HG03025 (cell line): ENCODE results near the gene ATP5PD.
"Not testable (repeated sequence)": the region's sequence is repeated elsewhere in the genome, so short reads cannot be mapped to it uniquely, and the experiment has no call there.

Experiments used
- ATAC-seq: cut with Tn5 transposase; IDR thresholded peaks from one replicate; pipeline ENCODE4 v1.9.1; 2021; ENCODE audit warnings: mild to moderate bottlenecking, moderate library complexity; ENCODE audit not compliant: unreplicated experiment, low FRiP score

Gene ATP5PD

GRCh38 chr17:75077496-75078283 lies 30.9 kb upstream of the ATP5PD start:
- no peak for ATAC-seq

- ATAC-seq: no peak
These were observed 30.3 kb upstream of the ATP5PD start for GRCh38 chr17:75077072-75077495.

GRCh38 chr17:75075597-75076336 lies 29.0 kb upstream of the ATP5PD start:
- no peak for ATAC-seq

- no peak for ATAC-seq
These were observed 27.8 kb upstream of the ATP5PD start for GRCh38 chr17:75074532-75074931.

GRCh38 chr17:75073618-75074047 lies 26.9 kb upstream of the ATP5PD start:
- ATAC-seq: no peak

DNA sequence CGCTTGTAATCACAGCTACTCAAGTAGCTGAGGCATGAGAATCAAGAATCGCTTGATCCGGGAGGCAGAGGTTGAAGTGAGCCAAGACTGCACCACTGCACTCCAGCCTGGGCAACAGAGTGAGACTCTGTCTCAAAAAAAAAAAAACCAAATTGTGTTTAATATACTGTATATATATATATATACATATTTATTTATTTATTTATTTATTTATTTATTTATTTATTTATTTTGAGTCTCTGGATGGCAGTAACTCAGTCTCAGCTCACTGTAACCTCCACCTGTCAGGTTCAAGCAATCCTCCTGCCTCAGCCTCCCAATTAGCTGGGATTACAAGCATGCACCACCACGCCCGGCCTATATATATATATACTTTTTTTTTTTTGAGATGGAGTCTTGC lies 26.1 kb upstream of the ATP5PD start:
- ATAC-seq: not testable (repeated sequence)

DNA sequence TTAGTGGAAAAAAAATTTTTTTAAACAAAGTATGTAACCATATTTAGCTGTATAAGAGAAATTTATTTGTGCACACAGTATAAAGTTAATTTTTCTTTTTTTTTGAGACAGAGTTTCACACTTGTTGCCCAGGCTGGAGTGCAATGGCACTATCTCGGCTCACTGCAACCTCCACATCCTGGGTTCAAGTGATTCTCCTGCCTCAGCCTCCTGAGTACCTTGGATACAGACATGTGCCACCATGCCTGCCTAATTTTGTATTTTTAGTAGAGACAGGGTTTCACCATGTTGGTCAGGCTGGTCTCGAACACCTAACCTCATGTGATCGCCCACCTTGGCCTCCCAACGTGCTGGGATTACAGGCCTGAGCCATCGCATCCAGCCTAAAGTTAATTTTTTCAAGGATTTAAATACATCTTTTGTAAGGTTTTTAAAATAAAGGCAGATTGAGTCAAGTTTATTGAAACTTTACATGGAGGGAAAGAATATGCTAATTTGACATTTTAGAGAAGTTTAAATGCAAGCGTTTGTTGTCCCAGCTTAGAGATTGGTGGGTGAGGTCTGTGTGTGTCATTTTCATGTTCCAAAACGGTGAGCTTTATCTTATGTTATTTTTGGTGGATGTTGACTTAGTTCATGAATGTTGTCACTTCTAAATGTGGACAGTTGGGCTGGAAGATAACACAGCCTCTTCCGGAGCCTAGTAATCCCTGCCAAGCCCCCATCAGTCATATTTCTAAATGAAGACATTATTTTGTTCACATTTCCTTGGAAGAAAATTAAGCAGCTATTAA lies 24.9 kb upstream of the ATP5PD start:
- ATAC-seq: not testable (repeated sequence)

DNA sequence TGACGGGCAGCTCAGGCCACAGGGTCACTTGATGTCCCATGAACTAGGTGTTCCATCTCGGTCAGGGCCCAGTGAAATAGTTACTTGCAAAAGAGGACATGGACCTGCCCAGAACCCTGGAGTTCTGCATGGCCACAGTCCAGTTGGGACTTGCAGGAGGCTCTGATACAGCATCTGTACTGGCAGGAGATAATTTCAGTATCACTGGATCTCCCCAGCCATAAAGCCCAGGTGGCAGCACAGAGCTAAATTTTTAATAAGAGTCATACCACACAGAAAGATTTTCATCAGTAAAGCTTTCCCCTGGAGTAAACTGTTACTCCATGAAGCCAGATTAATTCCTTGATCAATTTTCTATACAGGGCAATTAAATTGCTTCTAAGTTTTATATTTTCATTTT lies 23.0 kb upstream of the ATP5PD start:
- no peak for ATAC-seq

DNA sequence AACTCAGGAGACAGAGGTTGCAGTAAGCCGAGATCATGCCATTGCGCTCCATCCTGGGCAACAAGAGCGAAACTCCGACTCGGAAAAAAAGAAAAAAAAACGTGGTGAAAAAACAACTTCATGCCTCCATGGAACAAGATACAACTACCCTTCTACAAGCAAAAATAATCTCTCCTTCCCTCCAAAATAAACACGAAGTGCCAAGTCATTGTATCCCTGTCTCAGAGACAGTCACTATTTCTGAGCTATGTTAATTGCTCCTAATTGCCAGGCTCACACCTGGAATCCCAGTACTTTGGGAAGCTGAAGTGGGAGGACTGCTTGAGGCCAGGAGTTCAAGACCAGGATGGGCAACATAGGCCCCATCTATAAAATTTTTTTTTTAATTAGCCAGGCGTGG lies 22.0 kb upstream of the ATP5PD start:
- ATAC-seq: no peak

DNA sequence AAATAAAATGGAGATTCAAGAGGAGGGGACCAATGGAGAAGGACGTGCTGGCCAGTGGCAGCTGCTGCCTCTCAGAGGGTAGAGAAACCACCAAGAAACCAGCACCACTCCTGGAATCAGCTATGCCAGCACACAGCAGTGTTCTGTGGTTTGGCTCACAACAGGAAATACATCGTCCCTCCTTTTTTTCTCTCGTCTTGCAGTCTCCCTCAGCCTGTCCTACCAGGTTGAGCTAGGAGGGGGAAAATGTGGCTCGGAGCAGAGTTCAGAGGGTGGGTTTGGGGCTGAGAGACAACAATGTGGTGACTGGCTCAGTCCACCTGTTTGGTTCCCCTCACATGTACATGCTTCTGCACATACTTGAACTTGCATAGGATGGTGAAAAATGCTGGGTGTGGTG lies 21.1 kb upstream of the ATP5PD start:
- no peak for ATAC-seq

DNA sequence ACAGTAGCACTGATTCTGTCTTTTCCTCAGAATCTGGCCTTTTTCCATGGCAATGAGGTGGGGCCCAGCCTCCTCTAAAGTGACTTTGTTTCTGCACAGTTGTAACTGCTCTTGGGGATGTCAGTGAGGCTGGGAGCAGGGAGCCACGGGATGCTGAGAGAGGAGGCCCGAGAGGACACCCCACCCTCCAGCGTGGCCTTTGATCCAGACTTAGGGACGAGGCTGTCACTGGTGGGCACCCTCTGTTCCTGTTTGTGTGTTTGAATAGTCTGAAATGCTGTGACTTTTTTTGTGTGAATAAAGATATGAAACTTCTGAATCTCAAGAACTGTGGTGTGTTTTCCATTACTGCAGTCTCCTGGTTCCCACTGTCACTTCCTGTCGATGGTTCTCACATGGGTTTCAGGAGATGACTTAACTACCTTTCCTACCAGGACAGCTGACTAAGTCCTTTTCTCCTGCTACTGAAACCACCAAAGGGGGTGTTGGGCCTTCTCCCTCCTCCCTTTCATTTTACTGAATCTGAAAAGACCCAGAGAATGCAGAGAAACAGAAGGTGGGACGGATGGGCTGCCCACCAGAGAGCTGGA lies 18.9 kb upstream of the ATP5PD start:
- ATAC-seq: no peak

- no peak for ATAC-seq
These were observed 18.2 kb upstream of the ATP5PD start for GRCh38 chr17:75064867-75065561.

DNA sequence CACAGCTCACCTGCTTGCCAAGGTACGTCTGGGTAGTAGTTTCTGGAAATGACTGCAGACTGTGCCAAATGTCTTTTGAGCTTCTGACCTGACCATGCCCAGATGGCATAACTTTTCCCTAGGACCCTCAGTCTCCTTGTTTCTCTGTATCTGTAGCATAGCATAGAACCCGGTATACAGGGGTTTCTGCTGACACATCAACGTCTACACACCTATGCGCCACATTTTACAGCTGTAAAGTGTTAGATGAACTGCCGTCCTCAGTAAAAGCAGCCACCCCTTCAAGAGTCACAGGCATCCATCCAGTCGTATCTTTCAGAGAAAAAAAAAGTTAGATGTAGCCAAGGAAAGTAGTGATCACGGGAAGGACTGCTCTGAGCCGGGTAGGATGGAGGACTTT lies 17.7 kb upstream of the ATP5PD start:
- ATAC-seq: no peak

DNA sequence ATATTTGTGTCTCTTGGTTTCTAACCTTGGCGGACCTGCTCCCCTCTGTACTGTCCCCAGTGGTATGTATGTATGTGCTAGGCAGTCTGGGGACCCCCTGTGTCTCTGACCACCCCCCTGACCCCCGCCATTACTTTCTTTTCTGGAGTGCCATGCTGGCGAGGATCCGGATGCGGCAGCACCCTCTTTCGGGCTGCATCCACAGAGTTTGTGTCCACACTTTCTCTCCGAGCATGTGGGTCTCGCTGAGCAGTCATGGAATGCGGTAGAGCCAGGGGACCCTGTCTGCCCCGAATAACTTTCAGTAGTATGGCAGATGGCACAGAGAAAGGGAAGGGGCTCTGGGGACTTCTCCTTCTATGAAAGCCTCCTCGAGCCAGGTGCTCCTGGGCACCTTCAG lies 17.3 kb upstream of the ATP5PD start:
- ATAC-seq: no peak

DNA sequence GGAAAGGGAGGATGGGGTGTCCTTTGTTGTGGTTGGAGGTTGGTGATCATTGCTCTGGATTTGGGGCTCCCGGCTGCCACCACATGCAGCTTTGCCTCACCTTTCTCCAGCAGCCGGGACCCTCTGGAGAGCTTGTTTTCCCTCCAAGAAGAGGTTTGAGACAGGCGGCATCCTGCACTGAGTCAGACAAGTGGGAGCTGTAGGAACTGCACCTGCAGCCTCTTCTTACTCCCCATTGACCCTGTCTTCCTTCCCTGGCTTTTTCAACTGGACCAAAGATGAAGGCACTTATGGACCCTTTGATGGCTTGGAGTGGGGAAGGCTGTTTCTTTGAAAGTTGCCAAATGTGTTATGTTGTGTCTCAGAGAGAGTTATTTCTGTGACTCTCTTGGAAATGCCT lies 16.9 kb upstream of the ATP5PD start:
- ATAC-seq: no peak

DNA sequence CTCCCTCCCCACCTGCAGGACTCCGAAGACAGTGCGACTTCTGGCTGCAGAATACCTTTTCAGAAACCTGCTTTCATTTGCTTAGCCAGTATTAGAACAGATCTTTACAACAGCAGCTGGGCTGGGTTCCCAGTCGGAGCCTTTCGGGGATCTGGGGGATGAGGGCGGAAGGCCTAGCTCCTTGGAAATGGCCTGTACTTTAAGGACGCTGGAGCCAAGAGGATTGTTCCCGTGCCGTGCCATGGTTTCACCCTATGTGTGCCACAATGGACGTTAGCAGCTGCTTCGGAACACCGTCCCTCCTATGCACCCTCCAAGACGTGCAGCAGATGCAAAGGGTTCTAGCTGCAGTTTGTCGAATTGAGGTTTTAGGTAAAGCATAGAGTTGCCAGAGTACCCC lies 16.4 kb upstream of the ATP5PD start:
- ATAC-seq: no peak

DNA sequence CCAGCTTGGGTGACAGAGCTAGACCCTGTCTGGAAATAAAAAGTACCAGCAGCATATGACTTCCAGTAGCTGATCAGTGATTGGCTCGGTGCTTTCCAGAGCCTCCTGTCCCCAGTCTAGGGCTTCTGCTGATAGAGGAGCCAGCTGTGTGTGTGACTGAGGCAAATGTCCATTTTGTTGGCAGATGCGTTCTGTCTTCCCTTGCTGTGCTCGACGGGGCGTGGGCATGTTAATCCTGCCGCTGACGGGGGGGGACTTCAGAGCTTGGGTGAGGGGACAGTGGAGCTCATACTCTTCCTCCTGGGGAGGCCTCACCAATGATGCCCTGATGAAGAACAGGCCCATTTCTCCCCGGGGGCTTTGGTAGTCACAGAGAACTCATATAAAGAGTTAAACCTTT lies 14.8 kb upstream of the ATP5PD start:
- no peak for ATAC-seq

- ATAC-seq: no peak
These were observed 14.3 kb upstream of the ATP5PD start for GRCh38 chr17:75061055-75061438.

DNA sequence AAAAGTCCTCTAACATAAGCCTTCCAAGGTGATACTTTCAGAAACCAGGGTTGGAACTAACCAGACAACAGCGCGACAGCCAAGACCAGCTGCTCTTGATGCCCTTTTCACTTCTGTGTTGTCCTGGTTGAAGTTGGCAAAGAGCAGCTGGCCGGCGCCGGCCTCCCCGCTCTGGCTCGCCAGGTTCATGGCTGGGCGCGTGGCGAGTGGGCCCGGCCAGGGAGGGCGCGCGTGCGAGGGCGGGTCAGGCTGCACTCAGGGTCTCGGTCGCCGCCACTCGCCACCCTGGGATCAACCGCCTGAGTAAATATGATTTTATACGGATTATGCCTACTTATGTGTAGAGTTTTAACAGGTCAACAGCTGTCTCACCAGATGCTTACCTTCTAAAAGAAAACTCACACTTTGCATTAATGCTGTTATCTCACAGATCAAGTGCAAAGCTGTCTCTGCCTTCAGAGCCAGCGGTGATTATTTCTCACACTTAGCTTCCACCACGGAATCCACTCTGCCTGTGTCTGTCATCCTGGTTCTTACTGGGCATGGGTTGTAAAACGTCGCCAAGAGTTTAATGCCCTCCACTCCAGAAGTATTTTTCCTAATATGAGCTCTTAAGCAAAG lies 13.8 kb upstream of the ATP5PD start:
- ATAC-seq: no peak
